K562 (cell line): Measurements from ENCODE around the gene ARL10. TPM values are rescaled to one million over a fixed set of nuclear protein-coding genes. Genes with fewer than 3 reads are reported as not detected.
A peak's percentile ranks its signal among the peaks of the same experiment; 100 is the strongest.

ENCODE experiments used
- ATAC-seq: fragments of 200-7000 bp; cut with Tn5 transposase; 3 replicates; pipeline ENCODE4 v1.9.1; 2020; ENCODE audit warnings: moderate library complexity
- BruUV-seq: library from RNA; stranded (reverse); fragments of 400-500 nt; replicated peaks from 2 replicates; lab custom pipeline; 2021; lab: Mats Ljungman, UMichigan
- CTCF ChIA-PET: fragments of 300-600 bp; formaldehyde crosslinking; extraction: SDS; loops from one replicate; lab custom pipeline; 2021; ENCODE audit warnings: low intra/inter-chr PET ratio; lab: Yijun Ruan, JAX
- POLR2A ChIA-PET: fragments of 300-600, 350-650 bp; sonication (Branson Sonifier 250); formaldehyde crosslinking; extraction: SDS; loops from one replicate; lab custom pipeline; 2021; ENCODE audit warnings: antibody characterized with exemption, inconsistent platforms; lab: Yijun Ruan, JAX
- DNase-seq, 4 experiments: peaks; one replicate each; pipeline versions ENCODE4 v3.0.0 to v3.0.0-alpha.2; 2011 to 2018; ENCODE audit warnings: low spot score in 3 of 4, mixed read lengths in 3 of 4; ENCODE audit errors: extremely low read depth in 1 of 4
- FAIRE-seq: peaks from 2 replicates; lab custom pipeline; 2011; peaks lifted over from hg19 to GRCh38; lab: Jason Lieb, UNC
- H2AFZ ChIP-seq: 2 replicates; pipeline ENCODE4 v1.6.0; 2011; ENCODE audit warnings: low read depth, low read length, control low read depth, inconsistent platforms
- H3K27ac ChIP-seq: fragments of 200-600 bp; 3 replicates; pipeline ENCODE4 v1.8.0; 2011; ENCODE audit warnings: low read depth, mild to moderate bottlenecking, control low read depth, inconsistent platforms, low read length, moderate library complexity, mixed read lengths; ENCODE audit errors: extremely low read depth
- H3K27me3 ChIP-seq, 2 experiments: fragments of 300-600 bp in 1 of 2; 2 replicates in 1 of 2; 3 replicates in 1 of 2; pipeline versions ENCODE4 v1.6.0 to v1.8.0; 2011; ENCODE audit warnings: inconsistent platforms in 2 of 2, low read length in 2 of 2, mild to moderate bottlenecking in 1 of 2, mixed read lengths in 1 of 2, moderate library complexity in 1 of 2; ENCODE audit not compliant: control insufficient read depth in 2 of 2, insufficient read depth in 2 of 2
- H3K36me3 ChIP-seq: fragments of 300-600 bp; 3 replicates; pipeline ENCODE4 v1.8.0; 2011; ENCODE audit warnings: mild to moderate bottlenecking, low read length, inconsistent platforms; ENCODE audit not compliant: control insufficient read depth, insufficient read depth
- H3K4me1 ChIP-seq, 2 experiments: fragments of 200-600 bp in 1 of 2; replicated peaks in 1 of 2; 2 replicates in 1 of 2; 3 replicates in 1 of 2; pipeline versions ENCODE4 v1.5.1 to v1.8.0; 2011; ENCODE audit warnings: inconsistent platforms in 2 of 2, low read length in 2 of 2, mild to moderate bottlenecking in 1 of 2, mixed read lengths in 1 of 2, moderate library complexity in 1 of 2; ENCODE audit not compliant: control insufficient read depth in 2 of 2, insufficient read depth in 2 of 2
- H3K4me2 ChIP-seq: 2 replicates; pipeline ENCODE4 v1.6.1; 2011; ENCODE audit warnings: low read length, control low read depth, inconsistent platforms, mixed read lengths; ENCODE audit not compliant: insufficient read depth
- H3K4me3 ChIP-seq: fragments of 200-600 bp; sonication (generic), shearing (Covaris generic); 2 replicates; pipeline ENCODE4 v1.5.1; 2016; ENCODE audit warnings: control low read depth, inconsistent platforms
- H3K79me2 ChIP-seq: fragments of 200-600 bp; 3 replicates; pipeline ENCODE4 v1.8.0; 2011; ENCODE audit warnings: low read length, inconsistent platforms; ENCODE audit not compliant: control insufficient read depth, insufficient read depth
- H3K9ac ChIP-seq, 2 experiments: 2 replicates each; pipeline versions ENCODE4 v1.6.0 to v1.6.1; 2011; ENCODE audit warnings: low read depth in 2 of 2, low read length in 2 of 2, control low read depth in 1 of 2, inconsistent platforms in 1 of 2, mild to moderate bottlenecking in 1 of 2, mixed read lengths in 1 of 2; ENCODE audit not compliant: insufficient read depth in 1 of 2
- H3K9me1 ChIP-seq: one replicate; pipeline ENCODE4 v1.6.0; 2011; ENCODE audit warnings: inconsistent platforms, mild to moderate bottlenecking, low read length, moderate library complexity; ENCODE audit not compliant: control insufficient read depth, insufficient read depth
- H3K9me3 ChIP-seq: replicated peaks from 2 replicates; pipeline ENCODE4 v1.5.1; 2011; ENCODE audit warnings: low read depth, low read length, inconsistent platforms; ENCODE audit not compliant: control insufficient read depth, insufficient read depth
- H4K20me1 ChIP-seq: replicated peaks from 2 replicates; pipeline ENCODE4 v1.6.1; 2011; ENCODE audit warnings: low read length, inconsistent platforms, mixed read lengths; ENCODE audit not compliant: control insufficient read depth, insufficient read depth
- ATF7 ChIP-seq: fragments of 450-650 bp; IDR thresholded peaks from 2 replicates; pipeline ENCODE4 v1.7.1; 2014; ENCODE audit warnings: mild to moderate bottlenecking, moderate library complexity
- CREB1 ChIP-seq, 2 experiments: sonication (generic) in 1 of 2; formaldehyde crosslinking in 1 of 2; IDR thresholded peaks; 2 replicates each; pipeline versions ENCODE4 v1.6.1 to v1.8.0; 2012 to 2022; ENCODE audit warnings: inconsistent platforms in 1 of 2, mild to moderate bottlenecking in 1 of 2, missing genetic modification reagents in 1 of 2, moderate library complexity in 1 of 2
- HDAC1 ChIP-seq, 2 experiments: fragments of 450-650 bp; IDR thresholded peaks; 2 replicates each; pipeline ENCODE4 v1.6.1; 2016 to 2017; ENCODE audit warnings: inconsistent platforms in 1 of 2, mild to moderate bottlenecking in 1 of 2, moderate library complexity in 1 of 2
- JUND ChIP-seq, 2 experiments: IDR thresholded peaks; 2 replicates in 1 of 2; 3 replicates in 1 of 2; pipeline ENCODE4 v1.6.1; 2011; ENCODE audit warnings: borderline replicate concordance in 2 of 2, low read depth in 2 of 2, low read length in 2 of 2, improper control_type of control experiment in 1 of 2, missing biosample characterization in 1 of 2, missing genetic modification characterization in 1 of 2, missing genetic modification reagents in 1 of 2
- KLF1 ChIP-seq: fragments of 450-650 bp; IDR thresholded peaks from 2 replicates; pipeline ENCODE4 v1.6.1; 2016; ENCODE audit warnings: missing genetic modification characterization, missing compliant biosample characterization
- MAFF ChIP-seq: IDR thresholded peaks from 2 replicates; pipeline ENCODE4 v1.6.1; 2012; ENCODE audit warnings: low read length, improper control_type of control experiment
- MTA2 ChIP-seq: fragments of 450-650 bp; IDR thresholded peaks from 2 replicates; pipeline ENCODE4 v1.6.1; 2016; ENCODE audit warnings: low read depth
- NFRKB ChIP-seq: fragments of 450-650 bp; IDR thresholded peaks from 2 replicates; pipeline ENCODE4 v1.6.1; 2016; ENCODE audit warnings: low read depth
- TAL1 ChIP-seq: fragments of 450-650 bp; IDR thresholded peaks from 2 replicates; pipeline ENCODE4 v1.6.1; 2016; ENCODE audit warnings: mild to moderate bottlenecking
- ZEB2 ChIP-seq: fragments of 450-650 bp; IDR thresholded peaks from 2 replicates; pipeline ENCODE4 v1.6.1; 2016
- WGBS: fragments of 100-300 bp; shearing (Covaris generic); methylation state at CpG from one replicate; pipeline ENCODE4 v1.1.6; 2016; ENCODE audit warnings: low coverage, mixed read lengths; ENCODE audit not compliant: insufficient coverage; ENCODE audit errors: missing lambda C conversion rate; 5-methylcytosine and 5-hydroxymethylcytosine counted together
- in situ Hi-C: fragments of 300-500 bp; cut with MboI; formaldehyde crosslinking; loops from 4 replicates; pipeline ENCODE4 v1.15.0; 2018; ENCODE audit warnings: inconsistent platforms, mixed read lengths
- intact Hi-C: fragments of 100-400 bp; cut with micrococcal nuclease; formaldehyde crosslinking; loops from 2 replicates; pipeline ENCODE4 v1.14.2; 2022
- polyA plus RNA-seq, 8 experiments: library from polyadenylated mRNA; depleted of rRNA in 4 of 8; stranded (reverse) in 5 of 8; unstranded in 3 of 8; fragments of >200 nt; fragmentation: Nextera tagmentation in 2 of 8; fragmentation: Illumina TruSeq in 1 of 8; extraction: Ambion mirVana in 2 of 8; extraction: Trizol in 1 of 8; gene quantifications; 2 replicates each; pipeline versions ENCODE4 v1.2.1 to v1.2.3, GENCODE V29; 2011 to 2014; ENCODE audit warnings: inconsistent platforms in 1 of 8, missing spikeins in 1 of 8
- total RNA-seq, 7 experiments: library from RNA; depleted of rRNA in 6 of 7; stranded (reverse); fragments of >200 nt in 6 of 7; fragmentation: Illumina TruSeq in 2 of 7; extraction: Trizol in 2 of 7; gene quantifications; 2 replicates each; pipeline versions ENCODE4 v1.2.1 to v1.2.3, GENCODE V29; 2011 to 2021; ENCODE audit warnings: low replicate concordance in 1 of 7
- TF ChIP-seq, protein P1 (sequence below), 3 experiments: fragments of 200-800 bp in 1 of 3; sonication (Bioruptor generic) in 1 of 3; sonication (generic) in 1 of 3; formaldehyde crosslinking in 1 of 3; IDR thresholded peaks; 2 replicates each; pipeline versions ENCODE4 v1.6.1 to v1.8.0; 2016 to 2022; ENCODE audit warnings: mild to moderate bottlenecking in 2 of 3, missing compliant biosample characterization in 2 of 3, missing genetic modification characterization in 2 of 3, missing genetic modification reagents in 1 of 3
- TF ChIP-seq, protein P2 (sequence below), 2 experiments: fragments of 450-650 bp; IDR thresholded peaks; 2 replicates each; pipeline ENCODE4 v1.6.1; 2016; ENCODE audit warnings: mild to moderate bottlenecking in 2 of 2, borderline replicate concordance in 1 of 2, low read depth in 1 of 2, moderate library complexity in 1 of 2

The ARL10 gene
- total and polyA plus RNA-seq, 9 of the 15 experiments (the other 6 are each of a cell fraction or from before 2014, with no cell fraction given), result under 0.01 to 0.40 (median 0.34) TPM; not detected in 3

DNA sequence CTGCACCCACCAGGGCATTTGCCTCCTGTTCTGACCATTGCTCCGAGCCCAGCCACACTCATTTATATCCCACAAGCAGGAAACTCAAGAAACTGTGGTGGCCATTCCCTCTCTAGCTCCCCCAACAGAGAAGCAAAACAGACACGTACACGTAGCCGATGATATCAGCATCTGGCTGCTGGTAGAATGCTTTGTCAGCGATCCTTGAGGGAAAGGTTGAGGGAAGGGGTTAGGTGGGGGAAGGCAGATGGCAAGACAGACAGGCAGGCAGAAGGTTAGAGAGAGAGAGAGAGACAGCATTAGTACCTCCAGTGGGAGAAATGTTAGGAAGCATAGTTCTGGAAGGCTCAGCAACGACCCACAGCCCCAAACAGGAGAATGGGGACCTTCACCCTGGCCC lies 31.0 kb downstream of the ARL10 start:
- ATAC-seq, result peak; percentile 86
- TF ChIP-seq TAL1 (0 out of 2 replicates have a peak, but pooled peaks have one; percentile 16), MAFF (peak; percentile 97), NFRKB (0 out of 2 replicates have a peak, but pooled peaks have one; percentile 16), MTA2 (0 out of 2 replicates have a peak, but pooled peaks have one; percentile 6), KLF1 (no peak), JUND (IDR thresholded peaks at IDR 0.05; ENCODE audit: borderline replicate concordance, low read depth, low read length) (peak; percentile 48; the same call in 1 of the 2 replicates), JUND (tag; IDR thresholded peaks at IDR 0.05; ENCODE audit: borderline replicate concordance, low read depth, low read length) (peak; percentile 63; the same call in 1 of the 3 replicates), CREB1 (IDR thresholded peaks at IDR 0.05) (0 out of 2 replicates have a peak, but pooled peaks have one; percentile 32), CREB1 (CRISPR knock-in tag; IDR thresholded peaks at IDR 0.05) (no peak), ATF7 (peak; percentile 63), HDAC1 (IDR thresholded peaks at IDR 0.05) (0 out of 4 replicates have a peak, but pooled peaks of 1 of the 2 experiments have one; percentile 33), ZEB2 (0 out of 2 replicates have a peak, but pooled peaks have one; percentile 43)
- TF ChIP-seq, protein P1, sequence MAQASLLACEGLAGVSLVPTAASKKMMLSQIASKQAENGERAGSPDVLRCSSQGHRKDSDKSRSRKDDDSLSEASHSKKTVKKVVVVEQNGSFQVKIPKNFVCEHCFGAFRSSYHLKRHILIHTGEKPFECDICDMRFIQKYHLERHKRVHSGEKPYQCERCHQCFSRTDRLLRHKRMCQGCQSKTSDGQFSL (CRISPR knock-in tag; IDR thresholded peaks at IDR 0.05), result no peak
- TF ChIP-seq, protein P1 (tag; IDR thresholded peaks at IDR 0.05), result 0 out of 4 replicates have a peak, but pooled peaks of 1 of the 2 experiments have one; percentile 22
- TF ChIP-seq, protein P2, sequence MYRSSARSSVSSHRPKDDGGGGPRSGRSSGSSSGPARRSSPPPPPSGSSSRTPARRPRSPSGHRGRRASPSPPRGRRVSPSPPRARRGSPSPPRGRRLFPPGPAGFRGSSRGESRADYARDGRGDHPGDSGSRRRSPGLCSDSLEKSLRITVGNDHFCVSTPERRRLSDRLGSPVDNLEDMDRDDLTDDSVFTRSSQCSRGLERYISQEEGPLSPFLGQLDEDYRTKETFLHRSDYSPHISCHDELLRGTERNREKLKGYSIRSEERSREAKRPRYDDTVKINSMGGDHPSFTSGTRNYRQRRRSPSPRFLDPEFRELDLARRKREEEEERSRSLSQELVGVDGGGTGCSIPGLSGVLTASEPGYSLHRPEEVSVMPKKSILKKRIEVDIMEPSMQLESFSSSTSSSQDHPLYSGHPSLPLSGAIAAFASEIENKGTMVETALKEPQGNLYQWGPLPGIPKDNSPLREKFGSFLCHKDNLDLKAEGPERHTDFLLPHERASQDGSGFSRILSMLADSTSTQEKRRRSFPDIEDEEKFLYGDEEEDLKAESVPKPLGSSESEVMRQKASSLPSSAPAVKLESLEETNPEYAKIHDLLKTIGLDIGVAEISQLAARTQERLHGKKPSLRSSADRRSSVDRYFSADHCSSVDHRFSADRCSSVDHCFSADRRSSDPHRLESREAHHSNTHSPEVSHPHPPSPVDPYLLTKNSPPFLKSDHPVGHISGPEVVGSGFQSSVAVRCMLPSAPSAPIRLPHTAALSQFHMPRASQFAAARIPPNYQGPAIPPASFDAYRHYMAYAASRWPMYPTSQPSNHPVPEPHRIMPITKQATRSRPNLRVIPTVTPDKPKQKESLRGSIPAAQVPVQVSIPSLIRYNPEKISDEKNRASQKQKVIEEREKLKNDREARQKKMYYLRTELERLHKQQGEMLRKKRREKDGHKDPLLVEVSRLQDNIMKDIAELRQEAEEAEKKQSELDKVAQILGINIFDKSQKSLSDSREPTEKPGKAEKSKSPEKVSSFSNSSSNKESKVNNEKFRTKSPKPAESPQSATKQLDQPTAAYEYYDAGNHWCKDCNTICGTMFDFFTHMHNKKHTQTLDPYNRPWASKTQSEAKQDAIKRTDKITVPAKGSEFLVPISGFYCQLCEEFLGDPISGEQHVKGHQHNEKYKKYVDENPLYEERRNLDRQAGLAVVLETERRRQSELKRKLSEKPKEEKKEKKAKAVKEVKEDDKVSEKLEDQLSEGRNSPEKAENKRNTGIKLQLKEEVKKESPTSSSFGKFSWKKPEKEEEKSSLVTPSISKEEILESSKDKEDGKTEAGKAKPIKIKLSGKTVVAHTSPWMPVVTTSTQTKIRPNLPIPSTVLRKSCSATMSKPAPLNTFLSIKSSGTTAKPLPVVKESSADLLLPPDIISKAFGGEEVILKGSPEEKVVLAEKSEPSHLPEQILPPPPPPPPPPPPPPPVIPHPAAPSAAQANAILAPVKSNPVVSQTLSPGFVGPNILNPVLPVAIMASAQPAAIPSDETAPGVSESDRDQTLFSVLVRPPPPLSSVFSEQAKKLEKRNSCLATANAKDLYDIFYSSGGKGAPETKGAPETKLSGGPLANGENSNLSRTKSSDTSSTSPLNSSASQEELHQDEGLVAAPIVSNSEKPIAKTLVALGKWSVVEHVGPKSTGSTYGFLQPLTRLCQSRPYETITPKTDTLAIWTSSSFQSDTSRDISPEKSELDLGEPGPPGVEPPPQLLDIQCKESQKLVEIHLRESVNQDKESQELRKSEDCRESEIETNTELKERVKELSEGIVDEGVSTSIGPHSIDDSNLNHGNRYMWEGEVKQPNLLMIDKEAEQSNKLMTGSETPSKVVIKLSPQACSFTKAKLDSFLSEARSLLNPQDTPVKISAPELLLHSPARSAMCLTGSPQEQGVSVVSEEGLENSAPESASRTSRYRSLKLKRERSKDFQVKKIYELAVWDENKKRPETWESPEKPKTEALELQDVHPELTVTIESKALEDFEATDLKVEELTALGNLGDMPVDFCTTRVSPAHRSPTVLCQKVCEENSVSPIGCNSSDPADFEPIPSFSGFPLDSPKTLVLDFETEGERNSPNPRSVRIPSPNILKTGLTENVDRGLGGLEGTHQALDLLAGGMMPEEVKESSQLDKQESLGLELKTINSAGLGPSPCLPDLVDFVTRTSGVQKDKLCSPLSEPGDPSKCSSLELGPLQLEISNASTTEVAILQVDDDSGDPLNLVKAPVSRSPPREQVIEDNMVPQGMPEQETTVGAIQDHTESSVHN (IDR thresholded peaks at IDR 0.05; ENCODE audit: borderline replicate concordance in 1 of 2, low read depth in 1 of 2), result 0 out of 4 replicates have a peak, but pooled peaks of 1 of the 2 experiments have one; percentile 62

More for the DNA sequence above, 31.0 kb downstream of the ARL10 start:
- POLR2A ChIA-PET, result interaction anchor here (0.7 to 1.6 kb wide), 2 partner anchors 10 to 11 kb away, joined by 3 to 8 read pairs; no protein-coding TSS in a partner anchor
- FAIRE-seq (peak; percentile 94), DNase-seq (peak; percentile 45 to 73 (median 52))
- Histone ChIP-seq H3K4me1 (peaks cover 12 to 25% of the 10 kb centered on the region in 2 experiments; a peak in 4 of 5 replicates), H2AFZ (peak overlapping the region; percentile 76), H3K9ac (peak overlapping the region; percentile 40 to 72; a peak in 3 of 4 replicates), H3K36me3 (peaks cover 49% of the 10 kb centered on the region; the same call in 2 of the 3 replicates), H3K9me3 (no peaks in the 10 kb centered on the region), H3K4me2 (peak overlapping the region; percentile 61), H3K4me3 (no peak overlapping the region), H3K9me1 (peaks cover 3% of the 10 kb centered on the region), H4K20me1 (no peaks in the 10 kb centered on the region), H3K27me3 (no peaks in the 10 kb centered on the region), H3K27ac (peak overlapping the region; percentile 66), H3K79me2 (no peaks in the 10 kb centered on the region)
- 10% methylated on average over 6 of the region's 6 CpGs for WGBS
- intact Hi-C loops, result no loop called here
- in situ Hi-C loops, result no loop called here
- CTCF ChIA-PET, result no interaction called here
- no TSS peak for BruUV-seq
